Right lobe of liver (tissue), 4 donors: ENCODE data around the gene SYT1.

Experiments
- POLR2A ChIP-seq: fragments of 450-650 bp; IDR thresholded peaks from one replicate; pipeline ENCODE4 v1.6.1; 2017; ENCODE audit warnings: antibody characterized with exemption, mild to moderate bottlenecking
- TF ChIP-seq, protein P1 (sequence below), 4 donors: fragments of 200-600 bp in 3 of 4; fragments of 450-650 bp in 1 of 4; IDR thresholded peaks; one replicate each; pipeline versions ENCODE4 v1.5.1 to v1.8.0; 2016 to 2022; ENCODE audit warnings: antibody characterized with exemption in 4 of 4, mild to moderate bottlenecking in 2 of 4
- donor health status: DM: no; HTN: no; CAD: no.
- donor health status: DM: no; HTN: no; CAD: no.
- donor health status: DM: no; HTN: yes; CAD: no.

DNA sequence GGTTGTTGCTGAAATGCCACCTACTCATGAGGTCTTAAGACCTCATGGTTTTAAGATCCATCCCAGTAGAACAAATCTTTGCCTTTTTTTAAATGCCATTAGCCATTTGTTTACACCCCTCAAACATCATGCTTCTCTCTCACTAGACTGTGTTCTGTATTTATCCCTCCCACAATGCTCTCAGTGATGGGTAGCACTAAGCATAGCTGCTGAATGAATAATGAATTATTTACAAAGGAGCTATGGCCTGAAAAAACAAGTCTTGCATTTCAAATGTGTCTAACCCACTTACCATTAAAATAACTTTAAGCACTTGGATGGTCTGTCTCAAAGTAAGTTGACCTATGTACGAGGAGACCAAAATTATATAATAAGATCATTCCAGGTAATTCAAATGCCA, 491.6 kb downstream of the SYT1 start:
- TF ChIP-seq, protein P1, sequence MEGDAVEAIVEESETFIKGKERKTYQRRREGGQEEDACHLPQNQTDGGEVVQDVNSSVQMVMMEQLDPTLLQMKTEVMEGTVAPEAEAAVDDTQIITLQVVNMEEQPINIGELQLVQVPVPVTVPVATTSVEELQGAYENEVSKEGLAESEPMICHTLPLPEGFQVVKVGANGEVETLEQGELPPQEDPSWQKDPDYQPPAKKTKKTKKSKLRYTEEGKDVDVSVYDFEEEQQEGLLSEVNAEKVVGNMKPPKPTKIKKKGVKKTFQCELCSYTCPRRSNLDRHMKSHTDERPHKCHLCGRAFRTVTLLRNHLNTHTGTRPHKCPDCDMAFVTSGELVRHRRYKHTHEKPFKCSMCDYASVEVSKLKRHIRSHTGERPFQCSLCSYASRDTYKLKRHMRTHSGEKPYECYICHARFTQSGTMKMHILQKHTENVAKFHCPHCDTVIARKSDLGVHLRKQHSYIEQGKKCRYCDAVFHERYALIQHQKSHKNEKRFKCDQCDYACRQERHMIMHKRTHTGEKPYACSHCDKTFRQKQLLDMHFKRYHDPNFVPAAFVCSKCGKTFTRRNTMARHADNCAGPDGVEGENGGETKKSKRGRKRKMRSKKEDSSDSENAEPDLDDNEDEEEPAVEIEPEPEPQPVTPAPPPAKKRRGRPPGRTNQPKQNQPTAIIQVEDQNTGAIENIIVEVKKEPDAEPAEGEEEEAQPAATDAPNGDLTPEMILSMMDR (IDR thresholded peaks at IDR 0.05) = no peak
- no peak for TF ChIP-seq POLR2A
